HG03108 (cell line): ENCODE results near the gene VPS13C.
A peak's percentile ranks its signal among the peaks of the same experiment; 100 is the strongest.

ENCODE experiments used
- ATAC-seq: cut with Tn5 transposase; IDR thresholded peaks from one replicate; pipeline ENCODE4 v1.9.1; 2021; ENCODE audit warnings: moderate library complexity; ENCODE audit not compliant: unreplicated experiment

The VPS13C gene, protein sequence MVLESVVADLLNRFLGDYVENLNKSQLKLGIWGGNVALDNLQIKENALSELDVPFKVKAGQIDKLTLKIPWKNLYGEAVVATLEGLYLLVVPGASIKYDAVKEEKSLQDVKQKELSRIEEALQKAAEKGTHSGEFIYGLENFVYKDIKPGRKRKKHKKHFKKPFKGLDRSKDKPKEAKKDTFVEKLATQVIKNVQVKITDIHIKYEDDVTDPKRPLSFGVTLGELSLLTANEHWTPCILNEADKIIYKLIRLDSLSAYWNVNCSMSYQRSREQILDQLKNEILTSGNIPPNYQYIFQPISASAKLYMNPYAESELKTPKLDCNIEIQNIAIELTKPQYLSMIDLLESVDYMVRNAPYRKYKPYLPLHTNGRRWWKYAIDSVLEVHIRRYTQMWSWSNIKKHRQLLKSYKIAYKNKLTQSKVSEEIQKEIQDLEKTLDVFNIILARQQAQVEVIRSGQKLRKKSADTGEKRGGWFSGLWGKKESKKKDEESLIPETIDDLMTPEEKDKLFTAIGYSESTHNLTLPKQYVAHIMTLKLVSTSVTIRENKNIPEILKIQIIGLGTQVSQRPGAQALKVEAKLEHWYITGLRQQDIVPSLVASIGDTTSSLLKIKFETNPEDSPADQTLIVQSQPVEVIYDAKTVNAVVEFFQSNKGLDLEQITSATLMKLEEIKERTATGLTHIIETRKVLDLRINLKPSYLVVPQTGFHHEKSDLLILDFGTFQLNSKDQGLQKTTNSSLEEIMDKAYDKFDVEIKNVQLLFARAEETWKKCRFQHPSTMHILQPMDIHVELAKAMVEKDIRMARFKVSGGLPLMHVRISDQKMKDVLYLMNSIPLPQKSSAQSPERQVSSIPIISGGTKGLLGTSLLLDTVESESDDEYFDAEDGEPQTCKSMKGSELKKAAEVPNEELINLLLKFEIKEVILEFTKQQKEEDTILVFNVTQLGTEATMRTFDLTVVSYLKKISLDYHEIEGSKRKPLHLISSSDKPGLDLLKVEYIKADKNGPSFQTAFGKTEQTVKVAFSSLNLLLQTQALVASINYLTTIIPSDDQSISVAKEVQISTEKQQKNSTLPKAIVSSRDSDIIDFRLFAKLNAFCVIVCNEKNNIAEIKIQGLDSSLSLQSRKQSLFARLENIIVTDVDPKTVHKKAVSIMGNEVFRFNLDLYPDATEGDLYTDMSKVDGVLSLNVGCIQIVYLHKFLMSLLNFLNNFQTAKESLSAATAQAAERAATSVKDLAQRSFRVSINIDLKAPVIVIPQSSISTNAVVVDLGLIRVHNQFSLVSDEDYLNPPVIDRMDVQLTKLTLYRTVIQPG (N-terminal part only)

GRCh38 chr15:62060113-62060895 is at the start of gene VPS13C:
Gene VPS13C (minus strand): TSS chr15:62060447. CDS start chr15:62060374, 73 bp downstream.
- ATAC-seq = peak; percentile 82

GRCh38 chr15:62109437-62109836 is 49.2 kb upstream of the VPS13C start:
- ATAC-seq = no peak

DNA sequence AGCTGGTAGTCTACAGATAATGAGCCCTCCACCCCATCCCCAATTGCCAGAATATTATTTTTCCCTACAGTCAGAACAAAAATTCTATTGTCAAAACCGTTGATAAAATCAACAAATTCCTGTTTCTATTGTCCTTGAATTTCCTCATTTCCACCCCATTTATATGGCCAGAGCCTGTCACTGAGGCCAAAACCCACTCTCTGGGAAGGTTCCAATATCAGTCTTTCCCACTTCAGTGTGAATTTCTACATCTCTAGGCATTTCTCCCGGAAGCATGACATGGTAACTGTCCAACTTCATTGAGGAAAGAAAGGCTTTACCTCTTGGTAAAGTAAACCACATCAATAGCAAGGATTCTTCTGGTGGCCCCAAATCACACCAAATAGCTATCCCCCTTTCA is 48.2 kb upstream of the VPS13C start:
- ATAC-seq = no peak

DNA sequence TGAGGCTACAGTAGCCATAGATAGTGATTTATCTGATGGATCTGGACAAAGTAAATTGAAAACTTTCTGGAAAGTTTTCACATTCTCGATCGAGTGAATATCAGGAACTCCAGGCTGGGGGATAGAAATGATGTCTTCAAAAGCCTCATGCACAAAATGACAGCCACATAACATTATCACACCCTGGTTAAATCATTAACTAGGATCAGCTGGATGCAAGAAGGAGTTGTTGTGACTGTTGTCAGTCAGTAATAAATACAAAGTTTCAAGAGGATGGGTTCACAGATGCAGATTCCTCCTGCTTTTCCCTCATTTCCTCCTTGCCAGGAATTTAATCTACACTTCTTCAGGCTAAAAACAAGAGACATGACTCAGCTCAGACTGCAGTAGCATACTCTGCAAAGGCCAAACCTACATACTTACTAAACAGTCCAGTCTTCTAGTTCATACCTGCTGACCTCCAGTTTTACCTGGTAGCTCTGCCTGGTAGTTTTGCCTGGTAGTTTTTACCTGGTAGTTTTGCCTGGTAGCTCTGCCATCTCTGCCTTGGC is 47.4 kb upstream of the VPS13C start:
- no peak for ATAC-seq

- no peak for ATAC-seq
Observed at GRCh38 chr15:62106096-62106495, 45.8 kb upstream of the VPS13C start.

- ATAC-seq = no peak
Observed at GRCh38 chr15:62105266-62105665, 45.0 kb upstream of the VPS13C start.

DNA sequence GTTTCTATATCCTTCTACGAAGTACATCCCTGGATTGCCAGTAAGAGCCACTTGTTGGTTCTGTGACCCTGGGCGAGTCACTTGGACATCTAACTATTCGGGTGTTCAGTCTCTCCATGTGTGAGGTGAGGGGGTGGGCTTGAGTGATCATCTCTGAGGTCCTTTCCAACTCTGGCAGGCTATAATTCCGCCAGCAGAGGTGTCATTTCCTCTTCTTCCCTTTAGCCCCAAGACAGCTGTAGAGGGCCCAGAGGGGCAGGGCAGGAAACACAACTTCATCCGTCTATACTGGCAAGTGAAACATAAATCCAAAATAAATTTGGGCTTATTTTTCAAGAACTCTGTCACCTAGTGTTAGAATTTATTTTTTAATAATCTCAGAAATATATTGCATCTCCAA is 44.6 kb upstream of the VPS13C start:
- ATAC-seq = no peak

- no peak for ATAC-seq
Observed at GRCh38 chr15:62104401-62104800, 44.2 kb upstream of the VPS13C start.

- ATAC-seq = no peak
Observed at GRCh38 chr15:62103431-62103830, 43.2 kb upstream of the VPS13C start.

DNA sequence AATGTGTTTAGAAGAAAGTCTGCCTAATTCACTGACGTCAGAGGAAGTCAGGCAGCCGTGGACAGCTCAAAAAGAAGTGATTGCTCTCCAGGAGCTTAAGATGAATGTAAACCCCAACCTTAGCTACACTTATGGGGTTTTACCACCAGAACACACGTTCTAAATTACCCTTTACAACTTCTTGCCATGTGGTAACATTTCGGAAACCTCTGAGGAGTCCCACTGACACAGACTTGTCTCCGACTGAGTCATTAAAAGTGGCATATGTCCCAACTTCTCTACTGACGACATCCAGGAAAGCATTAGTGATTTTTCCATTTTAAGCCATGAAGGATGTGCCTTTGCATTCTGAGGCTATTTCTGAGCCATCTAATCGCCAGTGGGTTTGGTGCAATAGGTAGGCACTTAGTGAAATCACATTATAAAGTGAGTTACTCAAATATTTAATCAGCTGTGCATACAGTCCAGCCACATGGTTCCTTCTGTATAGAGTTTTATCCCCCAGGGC is 38.9 kb upstream of the VPS13C start:
- no peak for ATAC-seq

- no peak for ATAC-seq
Observed at GRCh38 chr15:62094388-62094787, 34.1 kb upstream of the VPS13C start.

GRCh38 chr15:62093809-62094208 is 33.6 kb upstream of the VPS13C start:
- no peak for ATAC-seq

DNA sequence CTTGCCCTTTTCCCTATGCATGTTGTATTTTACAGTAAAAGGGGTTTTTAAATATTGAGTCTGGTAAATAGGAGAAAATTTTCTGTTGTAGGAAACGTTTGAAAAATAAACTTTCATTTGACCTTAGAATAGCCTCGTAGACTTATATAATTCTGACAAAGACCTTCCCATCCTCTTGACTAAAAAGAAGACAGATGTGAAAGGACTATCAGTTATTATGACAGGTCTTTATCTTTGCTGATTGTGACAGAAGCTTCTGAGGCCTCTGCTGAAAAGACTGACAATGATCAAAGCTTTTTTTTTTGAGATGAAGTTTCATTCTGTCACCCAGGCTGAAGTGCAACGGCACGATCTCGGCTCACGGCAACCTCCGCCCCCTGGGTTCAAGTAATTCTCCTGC is 30.7 kb upstream of the VPS13C start:
- ATAC-seq = no peak

GRCh38 chr15:62089616-62090015 is 29.4 kb upstream of the VPS13C start:
- ATAC-seq = no peak

GRCh38 chr15:62088353-62088693 is 28.1 kb upstream of the VPS13C start:
- ATAC-seq = no peak

DNA sequence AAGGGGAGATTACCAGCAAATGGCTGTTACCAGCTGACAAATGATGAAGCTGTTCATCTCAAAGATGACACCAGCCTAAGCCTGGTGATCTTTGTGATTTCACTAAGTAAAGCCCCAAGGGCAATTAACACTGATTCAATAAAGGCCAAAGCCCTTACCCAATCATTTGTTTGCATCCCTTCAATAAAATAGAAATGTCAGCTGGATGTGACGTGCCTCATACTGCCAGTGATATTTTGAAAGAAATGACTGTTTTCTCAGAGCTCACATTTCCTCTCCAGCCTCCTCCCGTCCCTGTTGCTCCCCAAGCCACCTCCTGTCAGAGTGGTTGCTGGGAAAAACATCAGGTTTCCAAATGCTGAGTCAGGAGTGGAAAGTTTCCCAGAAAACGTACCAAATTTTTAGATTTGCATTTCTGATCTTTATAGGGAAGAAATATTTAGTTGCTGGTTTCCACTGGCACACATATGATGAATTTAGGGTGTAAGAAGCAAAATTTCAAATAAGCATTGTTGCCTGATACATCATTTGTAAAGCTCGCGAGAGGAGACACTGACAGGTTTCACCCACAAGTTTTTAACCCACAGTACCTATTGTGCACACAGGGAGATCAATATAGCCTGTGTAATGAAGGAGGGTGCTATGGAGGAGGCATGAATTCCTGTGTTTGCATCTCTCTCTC is 27.6 kb upstream of the VPS13C start:
- no peak for ATAC-seq

- no peak for ATAC-seq
Observed at GRCh38 chr15:62085740-62086139, 25.5 kb upstream of the VPS13C start.

GRCh38 chr15:62083194-62084154 is 23.2 kb upstream of the VPS13C start:
- ATAC-seq = no peak
